Fibroblast of skin of abdomen (primary cell): Measurements from ENCODE around the gene ROR2.

Experiments used
- DNase-seq: peaks from one replicate; pipeline ENCODE4 v3.0.0-alpha.2; 2013

Gene ROR2

GRCh38 chr9:91736311-91736710, 213.7 kb downstream of the ROR2 start:
- DNase-seq = no peak

GRCh38 chr9:91735049-91735448, 215.0 kb downstream of the ROR2 start:
- no peak for DNase-seq

- DNase-seq = peak; percentile 50
These were observed 215.6 kb downstream of the ROR2 start for GRCh38 chr9:91734371-91734981.

GRCh38 chr9:91733006-91733624, 216.9 kb downstream of the ROR2 start:
- DNase-seq = no peak

- no peak for DNase-seq
These were observed 217.6 kb downstream of the ROR2 start for GRCh38 chr9:91732187-91733005.

GRCh38 chr9:91730806-91731205, 219.2 kb downstream of the ROR2 start:
- no peak for DNase-seq

GRCh38 chr9:91729558-91729842, 220.5 kb downstream of the ROR2 start:
- no peak for DNase-seq

- no peak for DNase-seq
These were observed 222.1 kb downstream of the ROR2 start for GRCh38 chr9:91727972-91728371.

GRCh38 chr9:91727316-91727861, 222.6 kb downstream of the ROR2 start:
- peak; percentile 38 for DNase-seq

- no peak for DNase-seq
These were observed 223.5 kb downstream of the ROR2 start for GRCh38 chr9:91726406-91727100.

GRCh38 chr9:91725651-91726050, 224.4 kb downstream of the ROR2 start:
- no peak for DNase-seq

- DNase-seq = no peak
These were observed 225.2 kb downstream of the ROR2 start for GRCh38 chr9:91724609-91725505.

- no peak for DNase-seq
These were observed 226.0 kb downstream of the ROR2 start for GRCh38 chr9:91724068-91724440.

GRCh38 chr9:91723420-91724067, 226.5 kb downstream of the ROR2 start:
- no peak for DNase-seq

- no peak for DNase-seq
These were observed 229.0 kb downstream of the ROR2 start for GRCh38 chr9:91720751-91721705.

- peak; percentile 59 for DNase-seq
These were observed 229.7 kb downstream of the ROR2 start for GRCh38 chr9:91720313-91720712.

GRCh38 chr9:91718071-91718470, 232.0 kb downstream of the ROR2 start:
- DNase-seq = no peak

GRCh38 chr9:91716815-91717214, 233.2 kb downstream of the ROR2 start:
- DNase-seq = no peak

- no peak for DNase-seq
These were observed 233.8 kb downstream of the ROR2 start for GRCh38 chr9:91716239-91716638.

- no peak for DNase-seq
These were observed 235.0 kb downstream of the ROR2 start for GRCh38 chr9:91714874-91715615.
